ENCODE measurements around the gene PLXNA3. TPM values are rescaled to one million over a fixed set of nuclear protein-coding genes. Genes with fewer than 3 reads are reported as not detected.

Gene PLXNA3
- total RNA-seq, 2 donors from 2014 or later: 15.7 to 21.0 TPM

DNA sequence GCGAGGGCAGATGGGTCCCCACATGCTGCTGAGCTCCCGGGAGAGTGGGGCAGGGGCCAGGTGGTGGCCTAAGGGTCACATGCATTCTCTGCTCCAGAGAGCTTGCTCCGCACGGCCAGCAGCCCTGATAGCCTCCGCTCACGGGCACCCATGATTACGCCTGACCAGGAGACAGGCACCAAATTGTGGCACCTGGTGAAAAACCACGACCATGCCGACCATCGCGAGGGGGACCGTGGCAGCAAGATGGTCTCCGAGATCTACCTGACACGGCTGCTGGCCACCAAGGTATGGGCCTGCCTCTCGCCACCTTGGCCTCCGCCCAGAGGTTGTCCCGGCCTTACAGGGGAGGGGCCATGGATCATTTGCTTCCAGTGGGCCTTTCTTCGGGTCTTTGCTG is 11.8 kb downstream of the PLXNA3 start:
- no peaks in the 10 kb centered on the region for H3K36me3 ChIP-seq
- intact Hi-C loops (cut with DNase I): no loop called here
- no peak overlapping the region for H3K4me3 ChIP-seq
- WGBS: 86% methylated on average over 10 of the region's 18 CpGs
- H3K27ac ChIP-seq: no peak overlapping the region
- H3K9me3 ChIP-seq: no peaks in the 10 kb centered on the region
- DNase-seq (ENCODE audit: low spot score): no peak
- no peaks in the 10 kb centered on the region for H3K27me3 ChIP-seq (replicated peaks; ENCODE audit: insufficient read depth)
- no peaks in the 10 kb centered on the region for H3K4me1 ChIP-seq (replicated peaks)
- TF ChIP-seq POLR2AphosphoS5 (IDR thresholded peaks at IDR 0.05) (no peak), POLR2A (IDR thresholded peaks at IDR 0.05) (no peak)
- TF ChIP-seq, protein P1, sequence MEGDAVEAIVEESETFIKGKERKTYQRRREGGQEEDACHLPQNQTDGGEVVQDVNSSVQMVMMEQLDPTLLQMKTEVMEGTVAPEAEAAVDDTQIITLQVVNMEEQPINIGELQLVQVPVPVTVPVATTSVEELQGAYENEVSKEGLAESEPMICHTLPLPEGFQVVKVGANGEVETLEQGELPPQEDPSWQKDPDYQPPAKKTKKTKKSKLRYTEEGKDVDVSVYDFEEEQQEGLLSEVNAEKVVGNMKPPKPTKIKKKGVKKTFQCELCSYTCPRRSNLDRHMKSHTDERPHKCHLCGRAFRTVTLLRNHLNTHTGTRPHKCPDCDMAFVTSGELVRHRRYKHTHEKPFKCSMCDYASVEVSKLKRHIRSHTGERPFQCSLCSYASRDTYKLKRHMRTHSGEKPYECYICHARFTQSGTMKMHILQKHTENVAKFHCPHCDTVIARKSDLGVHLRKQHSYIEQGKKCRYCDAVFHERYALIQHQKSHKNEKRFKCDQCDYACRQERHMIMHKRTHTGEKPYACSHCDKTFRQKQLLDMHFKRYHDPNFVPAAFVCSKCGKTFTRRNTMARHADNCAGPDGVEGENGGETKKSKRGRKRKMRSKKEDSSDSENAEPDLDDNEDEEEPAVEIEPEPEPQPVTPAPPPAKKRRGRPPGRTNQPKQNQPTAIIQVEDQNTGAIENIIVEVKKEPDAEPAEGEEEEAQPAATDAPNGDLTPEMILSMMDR (IDR thresholded peaks at IDR 0.05): no peak

- no peaks in the 10 kb centered on the region for H3K27me3 ChIP-seq (replicated peaks; ENCODE audit: insufficient read depth)
- intact Hi-C loops (cut with DNase I): no loop called here
- TF ChIP-seq, protein P1 (IDR thresholded peaks at IDR 0.05): no peak
- TF ChIP-seq POLR2AphosphoS5 (IDR thresholded peaks at IDR 0.05): no peak
- TF ChIP-seq POLR2A (IDR thresholded peaks at IDR 0.05): no peak
- H3K4me3 ChIP-seq: no peak overlapping the region
- H3K36me3 ChIP-seq: no peaks in the 10 kb centered on the region
- 91% methylated on average over 13 of the region's 14 CpGs for WGBS
- H3K9me3 ChIP-seq: no peaks in the 10 kb centered on the region
- no peaks in the 10 kb centered on the region for H3K4me1 ChIP-seq (replicated peaks)
- no peak for DNase-seq (ENCODE audit: low spot score)
- H3K27ac ChIP-seq: no peak overlapping the region
Measured at GRCh38 chrX:154470434-154470833, 12.4 kb downstream of the PLXNA3 start.

GRCh38 chrX:154470914-154471568 is 13.0 kb downstream of the PLXNA3 start:
- no peak overlapping the region for H3K4me3 ChIP-seq
- TF ChIP-seq POLR2AphosphoS5 (IDR thresholded peaks at IDR 0.05) (no peak), POLR2A (IDR thresholded peaks at IDR 0.05) (no peak)
- TF ChIP-seq, protein P1 (IDR thresholded peaks at IDR 0.05): no peak
- H3K9me3 ChIP-seq: no peaks in the 10 kb centered on the region
- DNase-seq (ENCODE audit: low spot score): no peak
- H3K27ac ChIP-seq: no peak overlapping the region
- no peaks in the 10 kb centered on the region for H3K36me3 ChIP-seq
- intact Hi-C loops (cut with DNase I): no loop called here
- no peaks in the 10 kb centered on the region for H3K4me1 ChIP-seq (replicated peaks)
- 84% methylated on average over 9 of the region's 23 CpGs for WGBS
- no peaks in the 10 kb centered on the region for H3K27me3 ChIP-seq (replicated peaks; ENCODE audit: insufficient read depth)

DNA sequence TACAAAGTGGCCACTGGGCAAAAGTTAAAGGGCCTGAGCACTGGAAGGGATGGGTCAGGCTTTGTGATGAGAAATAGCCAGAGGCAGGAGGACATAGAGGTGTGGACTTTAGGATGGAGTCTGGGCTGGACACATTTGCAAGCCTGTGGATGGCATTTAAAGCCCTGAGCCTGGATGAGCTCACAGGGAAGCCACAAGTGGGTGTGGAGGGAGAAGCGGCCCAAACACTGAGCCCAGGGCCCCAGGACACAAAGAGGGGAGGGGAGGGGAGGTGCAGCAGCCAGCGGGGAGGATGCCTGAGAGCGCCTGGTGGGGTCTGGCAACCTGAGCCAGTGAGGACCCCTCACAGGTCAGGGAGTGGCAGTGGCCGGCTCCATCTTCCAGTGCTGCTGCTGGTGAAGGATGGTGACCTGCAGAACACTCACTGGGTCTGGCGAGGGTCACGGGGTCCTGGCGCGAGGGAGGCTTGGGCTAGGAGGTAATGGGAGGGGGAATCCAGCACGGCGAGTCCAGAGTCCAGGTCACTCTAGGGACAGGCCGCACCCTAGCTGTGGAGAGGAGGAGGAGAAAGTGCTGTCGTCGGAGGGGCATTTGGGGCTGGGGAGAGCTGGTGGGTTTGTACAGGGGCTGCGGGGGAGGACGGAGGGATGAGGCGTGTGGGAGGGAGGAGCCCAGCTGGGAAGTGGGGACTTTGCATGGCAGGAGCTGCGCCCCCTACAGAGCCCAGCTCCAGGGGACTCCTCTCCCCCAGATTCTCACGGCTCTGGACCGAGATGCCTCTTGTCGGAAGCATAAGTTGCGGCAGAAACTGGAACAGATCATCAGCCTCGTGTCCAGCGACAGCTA is 14.0 kb downstream of the PLXNA3 start:
- no peak for DNase-seq (ENCODE audit: low spot score)
- WGBS: 81% methylated on average over 22 of the region's 23 CpGs
- Histone ChIP-seq H3K9me3 (no peaks in the 10 kb centered on the region), H3K4me3 (no peak overlapping the region), H3K4me1 (replicated peaks) (no peaks in the 10 kb centered on the region), H3K36me3 (no peaks in the 10 kb centered on the region), H3K27me3 (replicated peaks; ENCODE audit: insufficient read depth) (no peaks in the 10 kb centered on the region), H3K27ac (no peak overlapping the region)
- TF ChIP-seq POLR2A (IDR thresholded peaks at IDR 0.05) (no peak), POLR2AphosphoS5 (IDR thresholded peaks at IDR 0.05) (no peak)
- TF ChIP-seq, protein P1 (IDR thresholded peaks at IDR 0.05): no peak
- intact Hi-C loops (cut with DNase I): no loop called here
